Endodermal cell (in vitro differentiated cells): ENCODE results near the gene HSD17B12. TPM values are rescaled to one million over a fixed set of nuclear protein-coding genes. Genes with fewer than 3 reads are reported as not detected.
"Not testable (repeated sequence)": the region's sequence is repeated elsewhere in the genome, so short reads cannot be mapped to it uniquely, and the experiment has no call there.

ENCODE experiments used
- DNase-seq: peaks from one replicate; pipeline ENCODE4 v3.0.0-alpha.2; 2017
- H3K27ac ChIP-seq: 2 replicates; pipeline ENCODE4 v1.5.1; 2013; ENCODE audit warnings: mild to moderate bottlenecking, low read depth, low read length, moderate library complexity
- H3K27me3 ChIP-seq: 2 replicates; pipeline ENCODE4 v1.6.1; 2013; ENCODE audit warnings: mild to moderate bottlenecking, low read length, moderate library complexity; ENCODE audit not compliant: insufficient read depth, control insufficient read depth, poor library complexity, severe bottlenecking
- H3K36me3 ChIP-seq: 2 replicates; pipeline ENCODE4 v1.7.0; 2013; ENCODE audit warnings: mild to moderate bottlenecking, low read length, moderate library complexity; ENCODE audit not compliant: control insufficient read depth, insufficient read depth
- H3K4me1 ChIP-seq: one replicate; pipeline ENCODE4 v1.7.0; 2013; ENCODE audit warnings: low read length; ENCODE audit not compliant: control insufficient read depth, insufficient read depth
- H3K4me3 ChIP-seq: 2 replicates; pipeline ENCODE4 v1.5.1; 2013; ENCODE audit warnings: mild to moderate bottlenecking, low read length, moderate library complexity
- H3K9ac ChIP-seq: 2 replicates; pipeline ENCODE4 v1.6.1; 2013; ENCODE audit warnings: mild to moderate bottlenecking, low read length, moderate library complexity; ENCODE audit not compliant: poor library complexity, severe bottlenecking; ENCODE audit errors: extremely low read depth
- H3K9me3 ChIP-seq: 2 replicates; pipeline ENCODE4 v1.6.1; 2013; ENCODE audit warnings: mild to moderate bottlenecking, low read length, moderate library complexity; ENCODE audit not compliant: control insufficient read depth
- H3K27ac Mint-ChIP-seq: 2 replicates; pipeline ENCODE4 v1.8.0; 2020; ENCODE audit warnings: mixed read lengths
- H3K27me3 Mint-ChIP-seq: 2 replicates; pipeline ENCODE4 v1.8.0; 2021; ENCODE audit warnings: mild to moderate bottlenecking, mixed read lengths; ENCODE audit not compliant: insufficient read depth
- H3K36me3 Mint-ChIP-seq: 2 replicates; pipeline ENCODE4 v1.8.0; 2020; ENCODE audit warnings: low read depth, mixed read lengths
- H3K4me1 Mint-ChIP-seq: 2 replicates; pipeline ENCODE4 v1.8.0; 2020; ENCODE audit warnings: mixed read lengths
- H3K4me3 Mint-ChIP-seq: 2 replicates; pipeline ENCODE4 v1.8.0; 2020; ENCODE audit warnings: mild to moderate bottlenecking, moderate library complexity, mixed read lengths
- H3K9me3 Mint-ChIP-seq: 2 replicates; pipeline ENCODE4 v1.8.0; 2020; ENCODE audit warnings: mild to moderate bottlenecking, mixed read lengths
- CTCF ChIP-seq: fragments of 200-600 bp; sonication (generic); conservative IDR thresholded peaks from 2 replicates; pipeline ENCODE4 v1.5.0; 2021; ENCODE audit warnings: antibody characterized with exemption, mild to moderate bottlenecking
- WGBS, 2 experiments: methylation state at CpG; one replicate each; pipeline versions ENCODE4 v1.1.5 to v1.1.7; 2013; ENCODE audit warnings: missing lambda C conversion rate in 2 of 2, mixed read lengths in 1 of 2; ENCODE audit not compliant: insufficient coverage in 1 of 2, insufficient read length in 1 of 2; 5-methylcytosine and 5-hydroxymethylcytosine counted together
- total RNA-seq, 2 donors: library from RNA; stranded (reverse); fragmentation: NEBNext Ultra II Directional in 1 of 2; extraction: Animal tissue kit (Norgen Biotek cat#: 25700) in 1 of 2; gene quantifications; 2 replicates in 1 of 2; 3 replicates in 1 of 2; pipeline ENCODE4 v1.2.1, GENCODE V29; 2021

The HSD17B12 gene
- total RNA-seq, 2 donors from 2014 or later = 109 to 138 TPM

- H3K36me3 ChIP-seq = no peaks in the 10 kb centered on the region
- Mint-ChIP-seq H3K4me3 (no peak overlapping the region), H3K4me1 (peaks cover 9% of the 10 kb centered on the region), H3K27me3 (peaks cover 12% of the 10 kb centered on the region), H3K27ac (no peak overlapping the region), H3K36me3 (peaks cover 5% of the 10 kb centered on the region), H3K9me3 (no peaks in the 10 kb centered on the region)
- 98 to 100% methylated on average over 6 to 7 of the region's 7 CpGs for WGBS, 2 experiments
- TF ChIP-seq CTCF = no peak
- H3K27me3 ChIP-seq = peaks cover 5% of the 10 kb centered on the region
- no peak for DNase-seq
- H3K4me3 ChIP-seq = no peak overlapping the region
- H3K9me3 ChIP-seq = peaks cover 4% of the 10 kb centered on the region
- no peak overlapping the region for H3K27ac ChIP-seq
- peaks cover 2% of the 10 kb centered on the region for H3K4me1 ChIP-seq
- H3K9ac ChIP-seq = no peak overlapping the region
Measured at GRCh38 chr11:43648888-43649287, 31.6 kb upstream of the HSD17B12 start.

- Mint-ChIP-seq H3K27ac (no peak overlapping the region), H3K36me3 (peaks cover 5% of the 10 kb centered on the region), H3K4me1 (peaks cover 8% of the 10 kb centered on the region), H3K9me3 (no peaks in the 10 kb centered on the region), H3K27me3 (peaks cover 12% of the 10 kb centered on the region), H3K4me3 (no peak overlapping the region)
- no peak for DNase-seq
- Histone ChIP-seq H3K9ac (no peak overlapping the region), H3K27me3 (peaks cover 5% of the 10 kb centered on the region), H3K9me3 (peaks cover 4% of the 10 kb centered on the region), H3K4me1 (peaks cover 2% of the 10 kb centered on the region), H3K36me3 (no peaks in the 10 kb centered on the region), H3K27ac (no peak overlapping the region), H3K4me3 (no peak overlapping the region)
- WGBS, 2 experiments = 92 to 96% methylated on average over 4 of the region's 4 CpGs
- peak; percentile 23 for TF ChIP-seq CTCF
Measured at GRCh38 chr11:43649501-43649900, 31.0 kb upstream of the HSD17B12 start.

- Mint-ChIP-seq H3K4me3 (no peak overlapping the region), H3K9me3 (peaks cover 2% of the 10 kb centered on the region), H3K27ac (no peak overlapping the region), H3K36me3 (peaks cover 5% of the 10 kb centered on the region), H3K27me3 (peaks cover 15% of the 10 kb centered on the region), H3K4me1 (peaks cover 4% of the 10 kb centered on the region)
- no peak for DNase-seq
- Histone ChIP-seq H3K36me3 (no peaks in the 10 kb centered on the region), H3K9ac (no peak overlapping the region), H3K27me3 (peaks cover 5% of the 10 kb centered on the region), H3K4me1 (peaks cover 2% of the 10 kb centered on the region), H3K27ac (no peak overlapping the region), H3K4me3 (no peak overlapping the region), H3K9me3 (peaks cover 4% of the 10 kb centered on the region)
- WGBS, 2 experiments = 79 to 100% methylated on average over 1 of the region's 1 CpG
- TF ChIP-seq CTCF = no peak
Measured at GRCh38 chr11:43649921-43650320, 30.6 kb upstream of the HSD17B12 start.

- H3K27ac ChIP-seq, DNase-seq, H3K27me3 ChIP-seq, H3K9me3 ChIP-seq, H3K27me3 Mint-ChIP-seq, H3K4me1 ChIP-seq, H3K9ac ChIP-seq, H3K36me3 ChIP-seq, H3K36me3 Mint-ChIP-seq, H3K4me3 Mint-ChIP-seq, H3K27ac Mint-ChIP-seq, H3K4me1 Mint-ChIP-seq, H3K4me3 ChIP-seq: not testable (repeated sequence)
- whole genome bisulfite sequencing, 2 experiments = 93 to 94% methylated on average over 8 to 9 of the region's 9 CpGs
- H3K9me3 Mint-ChIP-seq = peaks cover 21% of the 10 kb centered on the region
Measured at GRCh38 chr11:43663018-43663417, 17.5 kb upstream of the HSD17B12 start.
